Natural killer cell (primary cell): Measurements from ENCODE around the gene BTLA. TPM values are rescaled to one million over a fixed set of nuclear protein-coding genes. Genes with fewer than 3 reads are reported as not detected.

Experiments used
- ATAC-seq, 3 donors: fragments of 150-1000 bp in 2 of 3; fragments of 200-7000 bp in 1 of 3; cut with Tn5 transposase; 1 replicate in 1 of 3; 2 replicates in 2 of 3; pipeline ENCODE4 v1.10.0; 2021; ENCODE audit warnings: mild to moderate bottlenecking in 2 of 3, moderate library complexity in 2 of 3
- DNase-seq, 2 donors: peaks; one replicate each; pipeline versions ENCODE4 v3.0.0 to v3.0.0-alpha.2; 2013 to 2021; ENCODE audit warnings: mixed read lengths in 1 of 2
- H3K27ac ChIP-seq: one replicate; pipeline ENCODE4 v1.5.1; 2013; ENCODE audit warnings: mild to moderate bottlenecking, low read length
- H3K27me3 ChIP-seq: one replicate; pipeline ENCODE4 v1.6.1; 2013; ENCODE audit warnings: low read length; ENCODE audit not compliant: control insufficient read depth, insufficient read depth
- H3K36me3 ChIP-seq: one replicate; pipeline ENCODE4 v1.6.1; 2013; ENCODE audit warnings: low read length; ENCODE audit not compliant: control insufficient read depth, insufficient read depth
- H3K4me1 ChIP-seq: one replicate; pipeline ENCODE4 v1.6.1; 2013; ENCODE audit warnings: low read length; ENCODE audit not compliant: control insufficient read depth, insufficient read depth
- H3K4me3 ChIP-seq: one replicate; pipeline ENCODE4 v1.5.1; 2013; ENCODE audit warnings: low read length
- H3K9me3 ChIP-seq: one replicate; pipeline ENCODE4 v1.6.1; 2013; ENCODE audit warnings: low read length; ENCODE audit not compliant: control insufficient read depth, insufficient read depth
- H3K27ac Mint-ChIP-seq, 2 donors: one replicate each; pipeline ENCODE4 v1.8.0; 2022; ENCODE audit warnings: mild to moderate bottlenecking in 2 of 2, mixed read lengths in 2 of 2, moderate library complexity in 1 of 2
- H3K27me3 Mint-ChIP-seq, 2 donors: one replicate each; pipeline ENCODE4 v1.8.0; 2022; ENCODE audit warnings: low read depth in 2 of 2, mixed read lengths in 2 of 2
- H3K36me3 Mint-ChIP-seq: one replicate; pipeline ENCODE4 v1.8.0; 2022; ENCODE audit warnings: mixed read lengths
- H3K4me1 Mint-ChIP-seq, 2 donors: one replicate each; pipeline ENCODE4 v1.8.0; 2022; ENCODE audit warnings: mixed read lengths in 2 of 2
- H3K4me3 Mint-ChIP-seq: one replicate; pipeline ENCODE4 v1.8.0; 2022; ENCODE audit warnings: mild to moderate bottlenecking, moderate library complexity, mixed read lengths
- H3K9me3 Mint-ChIP-seq, 2 donors: one replicate each; pipeline ENCODE4 v1.8.0; 2022; ENCODE audit warnings: mixed read lengths in 2 of 2
- WGBS: methylation state at CpG from one replicate; pipeline ENCODE4 v1.1.7; 2013; ENCODE audit warnings: missing lambda C conversion rate; ENCODE audit not compliant: insufficient coverage; 5-methylcytosine and 5-hydroxymethylcytosine counted together
- intact Hi-C: fragments of 100-400 bp; cut with micrococcal nuclease; formaldehyde crosslinking; loops from one replicate; pipeline ENCODE4 v1.14.2; 2022
- total RNA-seq, 4 donors: library from RNA; stranded (reverse); fragments of 120-200 nt in 1 of 4; gene quantifications; one replicate each; pipeline versions ENCODE4 v1.2.3 to v1.2.4, GENCODE V29; 2013 to 2022
- TF ChIP-seq, protein P1 (sequence below): fragments of 200-600 bp; IDR thresholded peaks from one replicate; pipeline ENCODE4 v1.8.0; 2022; ENCODE audit warnings: antibody characterized with exemption

BTLA gene
- total RNA-seq, 3 donors from 2014 or later (not counting 1 experiment from before 2014, with no cell fraction given) = 0.56 to 4.0 (median 0.59) TPM

DNA sequence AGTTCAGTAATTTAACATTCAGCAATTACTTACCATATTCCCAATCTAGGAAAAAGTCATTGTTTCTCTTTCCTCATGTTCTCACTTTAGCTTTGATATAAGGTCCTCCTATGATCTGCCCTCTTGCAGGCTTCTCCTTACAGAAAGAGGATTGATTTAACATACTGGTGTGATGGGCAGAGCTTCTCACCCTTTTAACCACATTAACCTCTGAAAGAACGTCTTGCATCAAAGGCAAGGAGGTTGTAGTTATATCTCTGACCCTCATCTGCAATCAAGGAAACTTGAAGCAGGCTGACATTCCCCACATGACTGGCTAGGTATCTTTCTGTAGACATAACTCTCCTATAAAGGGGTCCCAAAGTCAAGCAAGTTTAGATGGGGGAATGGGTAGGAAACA, 39.5 kb downstream of the BTLA start:
- Mint-ChIP-seq H3K4me1 (peaks cover 55 to 60% of the 10 kb centered on the region in 2 donors), H3K4me3 (peak overlapping the region; percentile 82), H3K9me3 (no peaks in the 10 kb centered on the region), H3K27me3 (no peaks in the 10 kb centered on the region), H3K27ac (peak overlapping the region; percentile 56 to 75), H3K36me3 (no peaks in the 10 kb centered on the region)
- peak in 1 of 2 donors; percentile 31 for DNase-seq
- peak; percentile 22 to 55 (median 32) for ATAC-seq
- peak overlapping the region; percentile 34 for H3K27ac ChIP-seq
- 0% methylated on average over 1 of the region's 1 CpG for WGBS
- no peak overlapping the region for H3K4me3 ChIP-seq
- no peaks in the 10 kb centered on the region for H3K36me3 ChIP-seq
- peaks cover 6% of the 10 kb centered on the region for H3K4me1 ChIP-seq
- no peaks in the 10 kb centered on the region for H3K9me3 ChIP-seq
- no peaks in the 10 kb centered on the region for H3K27me3 ChIP-seq
- TF ChIP-seq, protein P1, sequence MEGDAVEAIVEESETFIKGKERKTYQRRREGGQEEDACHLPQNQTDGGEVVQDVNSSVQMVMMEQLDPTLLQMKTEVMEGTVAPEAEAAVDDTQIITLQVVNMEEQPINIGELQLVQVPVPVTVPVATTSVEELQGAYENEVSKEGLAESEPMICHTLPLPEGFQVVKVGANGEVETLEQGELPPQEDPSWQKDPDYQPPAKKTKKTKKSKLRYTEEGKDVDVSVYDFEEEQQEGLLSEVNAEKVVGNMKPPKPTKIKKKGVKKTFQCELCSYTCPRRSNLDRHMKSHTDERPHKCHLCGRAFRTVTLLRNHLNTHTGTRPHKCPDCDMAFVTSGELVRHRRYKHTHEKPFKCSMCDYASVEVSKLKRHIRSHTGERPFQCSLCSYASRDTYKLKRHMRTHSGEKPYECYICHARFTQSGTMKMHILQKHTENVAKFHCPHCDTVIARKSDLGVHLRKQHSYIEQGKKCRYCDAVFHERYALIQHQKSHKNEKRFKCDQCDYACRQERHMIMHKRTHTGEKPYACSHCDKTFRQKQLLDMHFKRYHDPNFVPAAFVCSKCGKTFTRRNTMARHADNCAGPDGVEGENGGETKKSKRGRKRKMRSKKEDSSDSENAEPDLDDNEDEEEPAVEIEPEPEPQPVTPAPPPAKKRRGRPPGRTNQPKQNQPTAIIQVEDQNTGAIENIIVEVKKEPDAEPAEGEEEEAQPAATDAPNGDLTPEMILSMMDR = no peak
- intact Hi-C loops = no loop called here

DNA sequence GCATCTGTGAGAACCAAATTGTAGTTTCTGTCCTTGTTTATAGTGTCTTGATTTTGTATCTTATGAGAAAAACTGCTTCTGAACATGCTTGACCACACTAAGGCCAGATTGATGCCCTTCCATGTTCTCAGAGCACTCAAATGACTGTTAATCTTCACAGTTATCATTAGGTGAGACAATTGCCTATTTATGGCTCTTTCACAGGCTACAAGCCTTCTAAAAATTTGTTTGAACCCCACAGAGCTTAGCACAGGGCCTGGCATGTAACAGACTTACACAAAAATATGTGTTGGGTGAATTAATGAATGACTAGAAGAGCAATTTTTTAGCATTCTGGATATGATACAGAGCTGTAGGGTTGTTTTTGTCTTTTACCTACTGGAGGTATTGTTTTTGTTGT, 43.1 kb downstream of the BTLA start:
- Histone ChIP-seq H3K9me3 (no peaks in the 10 kb centered on the region), H3K27me3 (no peaks in the 10 kb centered on the region), H3K36me3 (no peaks in the 10 kb centered on the region), H3K27ac (no peak overlapping the region), H3K4me1 (peaks cover 3% of the 10 kb centered on the region), H3K4me3 (no peak overlapping the region)
- DNase-seq (no peak), ATAC-seq (no peak)
- Mint-ChIP-seq H3K27me3 (no peaks in the 10 kb centered on the region), H3K27ac (no peak overlapping the region), H3K4me1 (peaks cover 30% of the 10 kb centered on the region in 2 donors), H3K4me3 (no peak overlapping the region), H3K9me3 (no peaks in the 10 kb centered on the region), H3K36me3 (no peaks in the 10 kb centered on the region)
- TF ChIP-seq, protein P1 = no peak
- intact Hi-C loops = no loop called here

DNA sequence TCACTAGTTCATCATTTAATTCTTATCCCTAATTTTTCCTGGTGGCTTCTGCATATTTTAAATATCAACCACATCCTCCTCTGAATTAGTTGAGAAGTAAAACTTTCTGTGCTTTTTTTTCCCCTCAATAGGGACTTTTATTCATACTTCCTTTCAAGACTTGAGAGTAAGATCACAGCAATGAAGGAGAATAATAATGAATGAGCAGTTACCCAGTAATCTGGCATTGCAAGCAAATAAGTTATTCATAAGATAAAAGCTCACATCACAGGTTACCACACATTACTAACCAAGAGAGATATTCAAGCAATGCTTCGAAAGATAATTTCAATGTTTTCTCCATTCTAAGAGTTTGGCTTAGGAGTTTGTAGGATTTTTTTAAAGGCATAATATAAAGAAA, 50.3 kb downstream of the BTLA start:
- H3K4me3 Mint-ChIP-seq = no peak overlapping the region
- H3K36me3 Mint-ChIP-seq = no peaks in the 10 kb centered on the region
- TF ChIP-seq, protein P1 = no peak
- H3K27ac ChIP-seq = no peak overlapping the region
- H3K27me3 ChIP-seq = no peaks in the 10 kb centered on the region
- no peaks in the 10 kb centered on the region for H3K9me3 Mint-ChIP-seq
- peaks cover 0 to 2% of the 10 kb centered on the region in 2 donors for H3K27me3 Mint-ChIP-seq
- no peaks in the 10 kb centered on the region for H3K4me1 ChIP-seq
- H3K9me3 ChIP-seq = no peaks in the 10 kb centered on the region
- no CpG with 5 or more reads among the region's 1 CpG for WGBS
- H3K36me3 ChIP-seq = no peaks in the 10 kb centered on the region
- no peak overlapping the region for H3K27ac Mint-ChIP-seq
- DNase-seq (no peak), ATAC-seq (no peak)
- H3K4me1 Mint-ChIP-seq = no peaks in the 10 kb centered on the region
- H3K4me3 ChIP-seq = no peak overlapping the region
- intact Hi-C loops = no loop called here

GRCh38 chr3:112446343-112446742, 52.9 kb downstream of the BTLA start:
- Mint-ChIP-seq H3K4me1 (no peaks in the 10 kb centered on the region), H3K27ac (no peak overlapping the region), H3K36me3 (no peaks in the 10 kb centered on the region), H3K9me3 (no peaks in the 10 kb centered on the region), H3K27me3 (peaks cover 0 to 2% of the 10 kb centered on the region in 2 donors), H3K4me3 (no peak overlapping the region)
- Histone ChIP-seq H3K4me1 (no peaks in the 10 kb centered on the region), H3K27me3 (no peaks in the 10 kb centered on the region), H3K4me3 (no peak overlapping the region), H3K36me3 (no peaks in the 10 kb centered on the region), H3K27ac (no peak overlapping the region), H3K9me3 (no peaks in the 10 kb centered on the region)
- 83% methylated on average over 1 of the region's 1 CpG for WGBS
- DNase-seq = no peak
- TF ChIP-seq, protein P1 = no peak
- intact Hi-C loops = no loop called here
- ATAC-seq = peak in 1 of 3 donors; percentile 64
